ENCODE results near the gene CCDC88C.
"Not testable (repeated sequence)": the region's sequence is repeated elsewhere in the genome, so short reads cannot be mapped to it uniquely, and the experiment has no call there.

Gene CCDC88C, protein sequence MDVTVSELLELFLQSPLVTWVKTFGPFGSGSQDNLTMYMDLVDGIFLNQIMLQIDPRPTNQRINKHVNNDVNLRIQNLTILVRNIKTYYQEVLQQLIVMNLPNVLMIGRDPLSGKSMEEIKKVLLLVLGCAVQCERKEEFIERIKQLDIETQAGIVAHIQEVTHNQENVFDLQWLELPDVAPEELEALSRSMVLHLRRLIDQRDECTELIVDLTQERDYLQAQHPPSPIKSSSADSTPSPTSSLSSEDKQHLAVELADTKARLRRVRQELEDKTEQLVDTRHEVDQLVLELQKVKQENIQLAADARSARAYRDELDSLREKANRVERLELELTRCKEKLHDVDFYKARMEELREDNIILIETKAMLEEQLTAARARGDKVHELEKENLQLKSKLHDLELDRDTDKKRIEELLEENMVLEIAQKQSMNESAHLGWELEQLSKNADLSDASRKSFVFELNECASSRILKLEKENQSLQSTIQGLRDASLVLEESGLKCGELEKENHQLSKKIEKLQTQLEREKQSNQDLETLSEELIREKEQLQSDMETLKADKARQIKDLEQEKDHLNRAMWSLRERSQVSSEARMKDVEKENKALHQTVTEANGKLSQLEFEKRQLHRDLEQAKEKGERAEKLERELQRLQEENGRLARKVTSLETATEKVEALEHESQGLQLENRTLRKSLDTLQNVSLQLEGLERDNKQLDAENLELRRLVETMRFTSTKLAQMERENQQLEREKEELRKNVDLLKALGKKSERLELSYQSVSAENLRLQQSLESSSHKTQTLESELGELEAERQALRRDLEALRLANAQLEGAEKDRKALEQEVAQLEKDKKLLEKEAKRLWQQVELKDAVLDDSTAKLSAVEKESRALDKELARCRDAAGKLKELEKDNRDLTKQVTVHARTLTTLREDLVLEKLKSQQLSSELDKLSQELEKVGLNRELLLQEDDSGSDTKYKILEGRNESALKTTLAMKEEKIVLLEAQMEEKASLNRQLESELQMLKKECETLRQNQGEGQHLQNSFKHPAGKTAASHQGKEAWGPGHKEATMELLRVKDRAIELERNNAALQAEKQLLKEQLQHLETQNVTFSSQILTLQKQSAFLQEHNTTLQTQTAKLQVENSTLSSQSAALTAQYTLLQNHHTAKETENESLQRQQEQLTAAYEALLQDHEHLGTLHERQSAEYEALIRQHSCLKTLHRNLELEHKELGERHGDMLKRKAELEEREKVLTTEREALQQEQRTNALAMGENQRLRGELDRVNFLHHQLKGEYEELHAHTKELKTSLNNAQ (N-terminal part only)

DNA sequence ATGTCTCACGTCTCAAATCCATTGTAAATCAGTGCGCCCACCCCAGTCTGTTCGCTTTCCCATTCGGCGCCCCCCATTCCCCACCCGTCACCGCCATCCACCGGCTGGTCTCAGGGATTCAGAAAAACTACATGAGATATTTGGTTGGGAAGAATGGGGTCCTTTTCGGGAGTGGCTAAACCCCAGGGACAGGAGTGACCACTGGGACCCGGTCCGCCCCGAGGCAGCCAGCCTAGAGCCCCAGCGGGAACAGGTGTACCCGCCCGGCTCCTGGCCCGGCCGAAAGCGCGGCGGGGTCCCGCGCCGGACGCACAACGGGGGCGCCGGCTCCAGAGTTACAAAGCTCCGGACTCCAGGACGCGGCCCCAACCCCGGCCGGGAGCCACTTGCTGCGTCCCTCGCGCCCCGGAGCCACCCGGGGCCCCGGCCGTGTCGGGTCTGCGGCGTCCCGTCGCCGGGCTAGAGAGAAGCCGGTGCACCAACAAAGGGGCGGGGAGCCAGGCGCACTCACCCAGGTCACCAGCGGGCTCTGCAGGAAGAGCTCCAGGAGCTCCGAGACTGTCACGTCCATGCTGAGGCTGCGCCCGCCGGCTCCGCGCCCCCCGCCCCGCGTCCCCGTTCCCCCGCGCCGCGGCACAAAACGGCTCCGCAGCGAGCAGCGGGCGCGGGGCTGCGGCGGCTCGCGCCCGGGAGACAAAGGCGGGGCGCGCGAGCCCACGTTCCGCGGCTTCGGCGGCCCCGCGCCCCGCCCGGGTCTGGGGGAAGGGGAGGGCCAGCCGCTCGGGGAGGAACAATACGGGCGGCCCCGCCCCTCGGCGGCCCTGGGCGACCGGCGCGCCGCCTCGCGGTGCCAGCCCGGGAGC is at the start of gene CCDC88C:
Gene CCDC88C (minus strand): TSS at position 701 of the 863 bp plus-strand sequence. CDS start 130 bp downstream, at position 571.
- peak; percentile 64 for DNase-seq (ENCODE audit: low read depth)

DNA sequence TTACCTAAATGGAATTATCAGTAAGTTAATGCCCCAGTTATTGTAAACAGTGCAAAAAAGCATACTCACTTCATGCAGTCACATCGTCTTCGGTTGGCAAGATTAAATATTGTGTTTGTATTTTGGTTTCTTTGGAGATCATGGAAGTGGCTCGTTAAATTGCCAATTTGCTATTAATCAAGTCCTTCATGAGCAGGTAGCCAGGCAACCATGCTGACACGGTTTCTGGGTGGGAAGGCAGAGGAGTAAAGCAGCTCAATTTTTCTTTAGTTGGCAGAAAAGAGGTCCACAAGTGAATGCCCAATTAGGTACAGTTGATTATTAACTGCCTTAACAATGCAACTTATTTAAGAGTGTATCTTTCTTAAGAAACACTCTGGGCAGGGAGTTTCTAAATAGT is 48.6 kb upstream of the CCDC88C start:
- no peak for DNase-seq (ENCODE audit: low read depth)

DNA sequence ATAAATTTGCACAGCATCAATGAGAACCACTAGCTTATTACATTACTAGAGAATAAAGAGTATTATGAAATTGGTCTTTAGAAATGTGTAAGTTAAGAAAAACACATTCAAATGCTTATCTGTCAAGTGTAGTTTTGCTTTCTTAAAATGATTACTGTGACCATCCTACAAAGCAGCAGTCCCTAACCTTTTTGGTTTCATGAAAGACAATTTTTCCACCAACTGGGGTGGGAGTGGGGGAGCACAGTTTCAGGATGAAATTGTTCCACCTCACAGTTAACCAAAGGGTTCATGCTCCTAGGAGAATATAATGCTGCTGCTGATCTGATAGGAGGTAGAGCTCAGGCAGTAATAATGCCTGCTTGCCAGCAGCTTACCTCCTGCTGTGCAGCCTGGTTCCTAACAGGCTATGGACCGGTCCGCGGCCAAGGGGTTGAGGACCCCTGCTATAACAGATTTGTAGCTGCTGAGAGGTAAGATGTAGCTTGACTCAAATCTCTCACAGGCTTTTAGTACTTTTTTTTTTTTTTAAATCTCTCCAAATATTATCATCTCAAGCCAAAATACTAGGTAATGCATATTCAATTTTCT is 47.1 kb upstream of the CCDC88C start:
- no peak for DNase-seq (ENCODE audit: low read depth)

DNA sequence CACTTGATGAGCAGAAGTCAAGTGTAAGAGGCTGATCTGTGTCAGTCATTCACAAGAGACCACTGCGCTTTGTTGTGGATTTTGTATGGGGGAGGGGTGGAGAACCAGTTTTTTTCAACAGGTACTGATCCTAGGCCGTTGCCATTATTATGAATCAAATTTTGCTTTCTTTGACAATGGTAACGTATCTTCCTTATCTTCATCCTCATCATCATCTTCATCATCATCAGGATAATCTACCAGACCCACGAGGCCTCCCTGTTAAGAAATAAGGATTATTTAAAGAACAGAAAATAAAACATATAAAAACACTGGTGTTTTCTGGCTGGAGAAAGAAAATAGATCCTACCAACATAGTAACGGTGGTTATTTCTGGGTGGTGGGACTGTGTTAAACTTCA is 41.0 kb upstream of the CCDC88C start:
- DNase-seq (ENCODE audit: low read depth), result no peak

DNA sequence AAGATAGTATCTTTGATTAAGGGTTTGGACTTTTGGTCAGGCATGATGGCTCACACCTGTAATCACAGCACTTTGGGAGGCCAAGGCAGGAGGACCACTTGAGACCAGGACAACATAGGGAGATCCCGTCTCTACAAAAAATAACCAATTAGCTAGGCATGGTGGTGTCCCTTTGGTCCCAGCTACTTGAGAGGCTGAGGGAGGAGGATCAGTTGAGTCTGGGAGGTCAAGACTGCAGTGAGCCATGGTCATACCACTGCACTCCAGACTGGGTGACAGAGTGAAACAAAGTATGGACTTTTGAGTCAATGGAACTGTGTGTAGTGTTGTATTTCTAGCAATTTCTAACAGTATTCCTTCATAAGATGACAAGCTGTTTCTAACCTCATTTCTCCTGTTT is 38.7 kb upstream of the CCDC88C start:
- DNase-seq (ENCODE audit: low read depth), result no peak

DNA sequence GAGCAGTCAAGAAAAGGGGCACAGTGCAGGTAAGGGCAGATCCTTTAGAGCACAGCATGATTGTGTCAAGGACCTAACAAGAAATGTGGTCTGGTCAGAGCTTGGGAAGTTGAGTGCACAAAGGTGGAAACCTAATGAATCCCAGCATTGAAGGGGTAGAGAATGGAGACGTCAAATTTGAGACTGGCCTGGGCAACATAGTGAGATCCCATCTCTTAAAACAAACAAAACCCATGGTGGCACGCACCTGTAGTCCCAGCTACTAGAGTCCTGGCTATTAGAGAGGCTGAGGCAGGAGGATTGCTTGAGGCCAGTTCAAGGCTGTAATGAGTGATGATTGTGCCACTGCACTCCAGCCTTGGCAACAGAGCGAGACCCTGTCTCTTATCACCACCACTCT is 37.0 kb upstream of the CCDC88C start:
- DNase-seq (ENCODE audit: low read depth), result no peak

DNA sequence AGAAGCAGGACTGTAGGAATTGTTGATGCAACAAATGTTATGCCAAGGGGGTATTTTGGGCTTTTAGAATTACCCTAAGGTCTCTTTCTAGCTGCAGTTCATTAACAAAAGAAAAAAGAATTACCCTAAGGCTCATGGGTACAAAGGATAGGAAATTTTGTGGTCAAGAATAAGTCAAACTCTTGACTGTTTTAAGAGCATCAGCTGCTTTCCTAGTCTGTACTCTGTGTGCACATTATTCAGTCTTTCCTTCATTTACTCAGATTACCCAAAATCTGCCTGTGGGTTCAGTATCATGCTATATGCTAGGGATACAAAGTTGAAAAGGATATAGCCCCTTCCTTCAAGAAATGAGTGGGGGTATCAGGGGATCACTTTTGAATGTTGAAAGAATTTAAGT is 36.5 kb upstream of the CCDC88C start:
- DNase-seq (ENCODE audit: low read depth), result no peak

DNA sequence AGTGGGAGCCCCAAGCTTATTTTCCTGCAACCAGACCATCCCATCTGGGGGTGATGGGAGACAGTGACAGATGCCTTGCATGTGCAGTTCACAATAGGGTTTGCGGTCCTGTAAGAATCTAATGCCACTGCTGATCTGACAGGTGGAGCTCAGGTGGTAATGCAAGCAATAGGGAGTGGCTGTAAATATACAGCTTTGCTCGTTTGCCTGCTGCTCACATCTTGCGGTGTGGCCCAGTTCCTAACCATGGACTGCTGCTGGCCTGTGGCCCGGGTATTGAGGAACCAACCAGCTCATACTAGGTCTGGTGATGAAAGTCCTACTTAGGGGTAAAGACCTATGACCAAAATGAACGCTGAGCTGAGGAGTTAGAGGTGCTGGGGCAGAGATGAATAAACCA is 36.1 kb upstream of the CCDC88C start:
- DNase-seq (ENCODE audit: low read depth), result no peak

DNA sequence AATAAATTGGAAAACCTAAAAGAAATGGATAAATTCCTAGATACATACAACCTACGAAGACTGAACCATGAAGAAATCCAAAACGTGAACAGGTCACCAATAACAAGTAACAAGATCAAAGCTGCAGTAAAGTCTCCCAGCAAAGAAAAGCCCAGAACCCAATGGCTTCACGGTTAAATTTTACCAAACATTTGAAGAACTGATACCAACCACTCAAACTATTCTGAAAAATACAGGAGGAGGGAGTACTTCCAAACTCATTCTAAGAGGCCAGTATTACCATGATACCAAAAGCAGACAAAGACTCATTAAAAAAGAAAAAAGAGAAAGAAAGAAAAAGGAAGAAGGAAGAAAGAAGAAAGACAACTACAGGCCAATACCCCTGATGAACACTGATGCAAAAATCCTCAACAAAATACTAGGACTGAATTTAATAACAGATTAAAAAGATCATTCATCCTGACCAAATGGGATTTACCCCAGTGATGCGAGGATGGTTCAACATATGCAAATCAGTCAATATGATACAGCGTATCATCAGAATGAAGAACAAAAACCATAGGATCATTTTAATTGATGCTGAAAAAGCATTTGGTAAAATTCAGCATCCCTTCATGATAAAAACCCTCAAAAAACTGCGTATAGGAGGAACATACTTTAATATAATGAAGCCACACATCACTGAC is 26.9 kb upstream of the CCDC88C start:
- DNase-seq (ENCODE audit: low read depth), result no peak

DNA sequence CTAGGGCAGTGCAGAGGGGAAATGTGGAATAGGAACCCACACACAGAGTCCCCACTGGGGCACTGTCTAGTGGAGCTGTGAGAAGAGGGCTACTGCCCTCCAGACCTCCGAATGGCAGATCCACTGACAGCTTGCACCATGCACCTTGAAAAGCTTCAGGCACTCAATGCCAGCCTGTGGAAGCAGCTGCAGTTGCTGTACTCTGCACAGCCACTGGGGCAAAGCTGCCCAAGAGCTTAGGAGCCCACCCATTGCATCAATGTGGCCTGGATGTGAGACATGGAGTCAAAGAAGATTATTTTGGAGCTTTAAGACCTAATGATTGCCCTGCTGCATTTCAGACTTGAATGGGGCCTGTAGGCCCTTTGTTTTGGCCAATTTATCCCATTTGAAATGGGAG is 21.7 kb upstream of the CCDC88C start:
- no peak for DNase-seq (ENCODE audit: low read depth)

DNA sequence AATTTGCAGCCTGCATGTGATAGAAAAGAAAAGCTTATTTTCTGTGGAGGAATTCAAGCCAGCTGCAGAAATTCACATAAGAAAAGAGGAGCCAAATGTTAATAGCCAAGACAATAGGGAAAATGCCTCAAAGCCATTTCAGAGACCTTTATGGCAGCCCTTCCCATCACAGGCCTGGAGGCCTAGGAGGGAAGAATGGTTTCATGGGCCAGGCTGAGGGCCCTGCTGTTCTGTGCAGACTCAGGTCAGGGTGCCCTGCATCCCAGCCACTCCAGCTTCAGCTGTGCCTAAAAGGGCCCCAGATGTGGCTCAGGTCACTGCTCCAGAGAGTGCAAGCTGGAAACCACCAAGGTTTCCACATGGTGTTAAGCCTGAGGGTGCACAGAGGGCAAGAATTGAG is 21.2 kb upstream of the CCDC88C start:
- DNase-seq (ENCODE audit: low read depth), result no peak

DNA sequence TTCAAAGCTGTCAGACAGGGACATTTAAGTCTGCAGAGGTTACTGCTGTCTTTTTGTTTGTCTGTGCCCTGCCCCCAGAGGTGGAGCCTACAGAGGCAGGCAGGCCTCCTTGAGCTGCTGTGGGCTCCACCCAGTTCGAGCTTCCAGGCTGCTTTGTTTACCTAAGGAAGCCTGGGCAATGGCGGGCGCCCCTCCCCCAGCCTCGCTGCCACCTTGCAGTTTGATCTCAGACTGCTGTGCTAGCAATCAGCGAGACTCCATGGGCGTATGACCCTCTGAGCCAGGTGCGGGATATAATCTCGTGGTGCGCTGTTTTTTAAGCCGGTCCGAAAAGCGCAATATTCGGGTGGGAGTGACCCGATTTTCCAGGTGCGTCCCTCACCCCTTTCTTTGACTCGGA is 18.6 kb upstream of the CCDC88C start:
- DNase-seq (ENCODE audit: low read depth), result not testable (repeated sequence)

DNA sequence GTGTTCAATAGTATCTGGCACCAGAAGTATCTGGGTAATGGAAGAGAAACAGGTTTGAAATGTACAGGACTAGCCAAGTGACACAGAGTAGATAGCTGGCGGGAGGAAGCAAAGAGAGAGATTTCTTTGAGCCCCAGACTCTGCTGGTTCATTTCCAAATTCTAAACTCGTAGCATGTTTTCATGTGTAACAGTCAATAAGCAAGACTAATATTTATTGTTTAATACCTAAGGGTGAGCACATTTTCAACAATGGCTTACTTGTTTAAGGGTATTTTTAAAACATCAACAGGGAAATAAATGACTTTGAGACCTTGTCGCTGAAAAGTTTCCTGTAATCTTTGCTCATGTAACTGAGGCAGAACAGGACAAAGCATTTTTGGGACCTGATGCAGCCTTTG is 11.8 kb upstream of the CCDC88C start:
- no peak for DNase-seq (ENCODE audit: low read depth)

DNA sequence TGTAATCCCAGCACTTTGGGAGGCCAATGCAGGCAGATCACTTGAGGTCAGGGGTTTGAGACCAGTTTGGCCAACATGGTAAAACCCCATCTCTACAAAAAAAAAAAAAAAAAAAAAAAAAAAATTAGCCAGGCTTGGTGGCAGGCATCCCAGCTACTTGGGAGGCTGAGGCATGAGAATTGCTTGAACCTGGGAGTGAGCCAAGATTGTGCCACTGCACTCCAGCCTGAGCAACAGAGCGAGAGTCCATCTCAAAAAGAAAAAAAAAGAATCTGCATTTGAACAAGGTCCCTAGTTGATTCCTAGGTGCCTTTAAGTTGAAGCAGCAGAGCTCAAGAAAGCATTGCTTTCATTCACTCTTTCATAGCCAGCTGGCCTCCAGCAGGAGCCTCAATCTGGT is 11.3 kb upstream of the CCDC88C start:
- DNase-seq (ENCODE audit: low read depth), result not testable (repeated sequence)

DNA sequence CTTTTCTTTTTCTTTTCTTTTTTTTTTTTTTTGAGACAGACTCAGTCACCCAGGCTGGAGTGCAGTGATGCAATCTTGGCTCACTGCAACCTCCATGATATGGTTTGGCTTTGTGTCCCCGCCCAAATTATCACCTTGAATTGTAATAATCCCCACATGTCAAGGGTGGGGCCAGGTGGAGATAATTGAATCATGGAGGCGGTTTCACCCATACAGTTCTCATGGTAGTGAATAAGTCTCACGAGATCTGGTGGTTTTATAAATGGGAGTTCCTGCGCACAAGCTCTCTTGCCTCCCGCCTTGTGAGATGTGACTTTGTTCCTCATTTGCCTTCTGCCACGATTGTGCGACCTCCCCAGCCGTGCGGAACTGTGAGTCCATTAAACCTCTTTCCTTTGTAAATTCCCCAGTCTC is 7.9 kb upstream of the CCDC88C start:
- not testable (repeated sequence) for DNase-seq (ENCODE audit: low read depth)

DNA sequence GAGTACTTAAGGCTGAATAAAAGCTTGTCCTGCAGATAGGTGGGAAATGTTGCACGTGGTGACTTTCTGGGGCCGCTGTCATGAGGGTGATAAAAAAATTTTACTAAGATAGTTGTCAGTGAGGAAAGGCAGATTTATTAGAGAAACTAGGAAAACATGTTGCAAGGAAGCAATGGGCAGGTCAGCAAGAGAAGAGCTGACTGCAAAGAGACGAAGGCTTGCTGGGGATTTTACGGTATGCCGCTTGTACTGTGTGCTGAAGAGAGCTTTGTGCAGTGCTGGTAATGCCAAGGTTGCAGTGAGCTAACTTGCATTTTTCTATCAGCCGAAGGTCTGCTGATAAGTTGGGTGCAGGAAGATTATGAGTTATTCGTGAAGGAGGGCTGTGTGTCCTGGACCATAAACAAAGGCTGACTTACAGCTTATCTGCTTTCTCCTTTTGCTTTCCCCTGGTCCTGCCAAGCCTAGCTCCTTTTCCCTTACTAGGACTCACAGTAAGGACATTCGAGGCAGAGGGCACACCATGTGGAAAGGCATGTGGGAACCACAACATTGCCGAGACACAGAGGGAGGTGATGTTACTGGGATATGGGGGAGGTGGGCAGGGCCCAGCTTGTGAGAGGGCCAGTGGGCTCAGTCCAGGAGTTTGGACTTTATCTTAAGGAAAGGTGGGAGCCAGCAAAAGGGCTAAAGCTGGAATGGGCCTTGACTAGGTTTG is 7.4 kb upstream of the CCDC88C start:
- DNase-seq (ENCODE audit: low read depth), result no peak

DNA sequence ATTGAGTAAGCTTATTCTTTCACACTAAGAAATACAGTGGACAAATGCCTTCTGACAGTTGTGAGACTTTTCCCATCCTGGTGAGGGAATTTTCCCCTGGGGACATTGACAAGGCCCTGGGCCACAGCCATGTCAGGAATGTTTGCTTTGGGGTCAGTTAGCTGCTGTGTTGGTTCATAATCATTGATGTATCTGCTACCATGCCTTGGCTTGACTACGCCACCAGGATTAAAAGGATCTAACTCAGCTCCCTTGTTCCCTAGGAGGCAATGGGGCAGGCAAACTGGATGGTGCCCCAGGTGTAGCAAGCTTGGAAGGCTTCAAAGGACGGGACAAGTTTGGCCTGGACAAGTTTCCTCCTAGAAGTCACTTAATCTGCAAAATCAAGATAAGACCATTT is 3.1 kb upstream of the CCDC88C start:
- DNase-seq (ENCODE audit: low read depth), result no peak

DNA sequence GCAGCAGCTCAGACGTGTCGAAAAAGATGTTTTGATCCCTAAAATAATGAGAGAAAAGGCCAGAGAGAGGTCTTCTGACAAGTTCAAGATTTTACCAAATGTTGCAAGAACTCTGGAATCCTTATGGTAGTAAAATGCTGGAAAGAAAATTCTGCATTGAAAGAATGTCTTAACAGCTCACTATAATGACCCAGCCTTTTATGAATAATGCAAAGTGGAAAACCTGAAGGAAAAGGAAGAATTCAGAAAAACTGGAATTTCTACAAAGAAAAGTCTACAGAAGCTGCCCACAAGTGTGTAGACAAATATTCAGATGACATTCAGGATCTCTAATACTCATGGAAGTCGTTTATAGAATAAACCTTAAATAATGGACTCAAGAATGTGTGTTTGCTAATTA is 1.8 kb upstream of the CCDC88C start:
- DNase-seq (ENCODE audit: low read depth), result no peak

DNA sequence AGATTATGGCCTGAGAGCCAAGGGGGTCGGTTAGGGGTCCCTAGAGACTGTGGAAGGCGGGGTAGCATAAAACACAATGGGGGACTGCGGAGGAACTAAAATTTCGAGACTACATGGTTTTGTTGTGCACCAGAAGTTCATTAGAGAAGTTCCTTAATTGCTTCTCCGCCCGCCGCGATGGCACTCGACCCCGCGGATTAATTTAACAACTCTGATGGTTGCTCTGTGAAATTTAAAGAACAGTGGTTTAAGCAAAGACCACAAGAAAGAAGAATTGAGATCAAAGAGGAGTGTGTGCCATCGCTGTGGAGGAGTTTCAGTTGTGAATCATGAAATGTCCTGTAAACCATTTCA is 1.4 kb upstream of the CCDC88C start:
- DNase-seq (ENCODE audit: low read depth), result peak; percentile 54
